HEK293 (cell line): ENCODE results near the gene ZNF629.

Experiments
- CTCF ChIP-seq: fragments of 450-650 bp; formaldehyde crosslinking; IDR thresholded peaks from 2 replicates; pipeline ENCODE4 v1.5.1; 2016; ENCODE audit warnings: missing biosample characterization, missing genetic modification characterization
- SP2 ChIP-seq: fragments of 450-650 bp; formaldehyde crosslinking; IDR thresholded peaks from 2 replicates; pipeline ENCODE4 v1.5.1; 2016; ENCODE audit warnings: missing biosample characterization, missing genetic modification characterization
- ZBTB1 ChIP-seq: fragments of 450-650 bp; formaldehyde crosslinking; IDR thresholded peaks from 2 replicates; pipeline ENCODE4 v1.5.1; 2016; ENCODE audit warnings: missing biosample characterization, missing genetic modification characterization
- ZBTB26 ChIP-seq: fragments of 450-650 bp; formaldehyde crosslinking; optimal IDR thresholded peaks from 2 replicates; pipeline ENCODE3; 2016; ENCODE audit warnings: missing biosample characterization, mild to moderate bottlenecking, missing genetic modification characterization
- ZBTB8A ChIP-seq: fragments of 450-650 bp; formaldehyde crosslinking; IDR thresholded peaks from 2 replicates; pipeline ENCODE4 v1.5.1; 2016; ENCODE audit warnings: missing biosample characterization, missing genetic modification characterization
- ZFP37 ChIP-seq: fragments of 450-650 bp; formaldehyde crosslinking; IDR thresholded peaks from 2 replicates; pipeline ENCODE4 v1.5.1; 2016; ENCODE audit warnings: missing biosample characterization, missing genetic modification characterization
- ZNF302 ChIP-seq: fragments of 450-650 bp; formaldehyde crosslinking; IDR thresholded peaks from 2 replicates; pipeline ENCODE4 v1.5.1; 2016; ENCODE audit warnings: missing biosample characterization, missing genetic modification characterization, low read depth
- ZNF423 ChIP-seq: fragments of 450-650 bp; formaldehyde crosslinking; IDR thresholded peaks from 2 replicates; pipeline ENCODE4 v1.5.1; 2016; ENCODE audit warnings: missing biosample characterization, missing genetic modification characterization
- ZNF473 ChIP-seq: fragments of 450-650 bp; formaldehyde crosslinking; IDR thresholded peaks from 2 replicates; pipeline ENCODE4 v1.5.1; 2017; ENCODE audit warnings: missing biosample characterization, missing genetic modification characterization
- ZNF530 ChIP-seq: fragments of 450-650 bp; formaldehyde crosslinking; IDR thresholded peaks from 2 replicates; pipeline ENCODE4 v1.5.1; 2016; ENCODE audit warnings: low read depth, missing biosample characterization, missing genetic modification characterization

- TF ChIP-seq ZBTB26 (tag by site-specific recombination) (no peak), ZNF423 (no peak), CTCF (tag by site-specific recombination) (no peak), SP2 (tag by site-specific recombination) (no peak), ZBTB8A (tag by site-specific recombination) (no peak), ZNF530 (no peak), ZNF302 (tag by site-specific recombination) (no peak), ZNF473 (tag by site-specific recombination) (no peak), ZBTB1 (tag by site-specific recombination) (no peak), ZFP37 (tag by site-specific recombination) (no peak)
Measured at GRCh38 chr16:30746638-30747175, 40.3 kb downstream of the ZNF629 start.
